ENCODE data around the gene MYL5. TPM values are rescaled to one million over a fixed set of nuclear protein-coding genes. Genes with fewer than 3 reads are reported as not detected.
"Not testable (repeated sequence)": the region's sequence is repeated elsewhere in the genome, so short reads cannot be mapped to it uniquely, and the experiment has no call there.

MYL5 gene
- total RNA-seq, 1 experiment from 2014 or later = 18.0 TPM

DNA sequence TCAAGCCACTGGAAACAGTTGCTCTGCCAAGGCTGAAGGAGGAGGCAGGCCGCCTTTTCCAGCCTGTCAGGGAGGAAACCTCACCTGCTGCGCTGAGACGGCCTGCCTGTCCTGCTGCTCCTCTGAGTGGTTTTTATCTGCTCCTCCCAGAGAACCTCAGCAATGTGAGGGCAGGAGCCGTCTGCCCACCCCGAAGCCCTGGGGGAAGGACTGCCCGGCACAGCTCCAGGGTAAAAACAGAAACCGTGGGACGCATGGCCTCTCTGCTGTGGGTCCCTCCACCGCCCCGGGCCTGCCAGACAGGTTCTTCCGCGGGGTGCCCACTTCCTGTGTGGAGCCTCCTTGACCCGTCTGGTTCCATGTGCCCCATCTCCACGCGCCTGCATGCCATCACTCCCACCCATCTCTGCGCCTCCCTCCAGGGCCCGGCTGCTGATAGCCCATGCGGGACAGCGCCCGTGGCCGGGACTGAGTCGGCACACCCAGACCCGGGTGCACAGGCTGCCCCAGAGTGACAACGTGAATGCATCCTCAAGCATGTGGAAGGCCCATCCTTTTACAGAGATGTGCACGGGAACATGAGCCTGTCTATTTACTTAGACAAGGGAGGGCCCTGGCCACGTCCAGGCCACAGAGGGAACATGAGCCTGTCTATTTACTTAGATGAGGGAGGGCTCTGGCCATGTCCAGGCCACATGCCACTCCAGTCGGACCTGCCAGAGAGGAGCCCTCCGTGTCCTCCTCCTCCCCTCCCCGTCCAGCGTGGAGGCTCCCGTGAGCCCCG lies 18.6 kb downstream of the MYL5 start:
- no peak overlapping the region; the same call in 1 of the 2 replicates for H3K14ac ChIP-seq (ENCODE audit: insufficient read depth, low read length)
- no peak overlapping the region for H3K18ac ChIP-seq (ENCODE audit: insufficient read length, low read depth, low read length)
- no peak overlapping the region for H2BK15ac ChIP-seq (ENCODE audit: low read depth, low read length)
- H2AK5ac ChIP-seq (ENCODE audit: insufficient read length, low read length) = no peak overlapping the region
- no peak overlapping the region for H3T11ph ChIP-seq (ENCODE audit: low read length)
- no peaks in the 10 kb centered on the region for H4K20me1 ChIP-seq (ENCODE audit: control insufficient read depth, insufficient read depth, insufficient read length)
- no peak overlapping the region for H4K8ac ChIP-seq (replicated peaks; ENCODE audit: insufficient read length, low read depth, low read length)
- no peaks in the 10 kb centered on the region for H3K27me3 ChIP-seq (ENCODE audit: insufficient read depth, low read length)
- no peak overlapping the region for H2AFZ ChIP-seq (ENCODE audit: low read length)
- no peak overlapping the region for H4K91ac ChIP-seq (ENCODE audit: insufficient read length, low read depth, low read length)
- no peak overlapping the region for H2BK120ac ChIP-seq (ENCODE audit: low read depth, low read length, poor library complexity, severe bottlenecking)
- DNase-seq = peak; percentile 43
- no peaks in the 10 kb centered on the region; the same call in 1 of the 2 replicates for H3K27me3 Mint-ChIP-seq (ENCODE audit: low read depth)
- H2BK5ac ChIP-seq (ENCODE audit: insufficient read length, low read length) = no peak overlapping the region
- H3K9ac ChIP-seq (ENCODE audit: extremely low read depth, insufficient read length, low read length) = no peak overlapping the region
- H3K4me1 Mint-ChIP-seq = peaks cover 16 to 36% of the 10 kb centered on the region in 2 experiments
- H3K4me1 ChIP-seq (ENCODE audit: insufficient read depth, low read length) = peaks cover 7% of the 10 kb centered on the region; the same call in 1 of the 2 replicates
- no CpG with 5 or more reads among the region's 32 CpGs for WGBS (ENCODE audit: extremely low coverage, insufficient read length, low lambda C conversion rate)
- no peak overlapping the region for H3K4me2 ChIP-seq (ENCODE audit: insufficient read depth, insufficient read length, low read length)
- H4K5ac ChIP-seq (ENCODE audit: insufficient read length, low read depth, low read length) = no peak overlapping the region
- no peak overlapping the region for H3K27ac ChIP-seq (ENCODE audit: insufficient read length, low read depth, low read length)
- H3K79me2 ChIP-seq (ENCODE audit: insufficient read depth, low read length) = no peaks in the 10 kb centered on the region
- no peak overlapping the region for H3K56ac ChIP-seq (ENCODE audit: insufficient read length, low read depth, low read length)
- TF ChIP-seq, protein P1, sequence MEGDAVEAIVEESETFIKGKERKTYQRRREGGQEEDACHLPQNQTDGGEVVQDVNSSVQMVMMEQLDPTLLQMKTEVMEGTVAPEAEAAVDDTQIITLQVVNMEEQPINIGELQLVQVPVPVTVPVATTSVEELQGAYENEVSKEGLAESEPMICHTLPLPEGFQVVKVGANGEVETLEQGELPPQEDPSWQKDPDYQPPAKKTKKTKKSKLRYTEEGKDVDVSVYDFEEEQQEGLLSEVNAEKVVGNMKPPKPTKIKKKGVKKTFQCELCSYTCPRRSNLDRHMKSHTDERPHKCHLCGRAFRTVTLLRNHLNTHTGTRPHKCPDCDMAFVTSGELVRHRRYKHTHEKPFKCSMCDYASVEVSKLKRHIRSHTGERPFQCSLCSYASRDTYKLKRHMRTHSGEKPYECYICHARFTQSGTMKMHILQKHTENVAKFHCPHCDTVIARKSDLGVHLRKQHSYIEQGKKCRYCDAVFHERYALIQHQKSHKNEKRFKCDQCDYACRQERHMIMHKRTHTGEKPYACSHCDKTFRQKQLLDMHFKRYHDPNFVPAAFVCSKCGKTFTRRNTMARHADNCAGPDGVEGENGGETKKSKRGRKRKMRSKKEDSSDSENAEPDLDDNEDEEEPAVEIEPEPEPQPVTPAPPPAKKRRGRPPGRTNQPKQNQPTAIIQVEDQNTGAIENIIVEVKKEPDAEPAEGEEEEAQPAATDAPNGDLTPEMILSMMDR (conservative IDR thresholded peaks at IDR 0.05) = no peak
- H3K27ac Mint-ChIP-seq = peak overlapping the region in 1 of 3 experiments; percentile 85; a peak in 1 of 7 replicates
- H3K4me3 Mint-ChIP-seq = no peak overlapping the region
- H2BK20ac ChIP-seq (ENCODE audit: low read depth, low read length, poor library complexity, severe bottlenecking) = no peak overlapping the region
- H3K79me1 ChIP-seq (ENCODE audit: insufficient read depth, low read depth, low read length, poor library complexity, severe bottlenecking) = no peaks in the 10 kb centered on the region
- peaks cover 0 to 5% of the 10 kb centered on the region in 2 experiments; a peak in 2 of 5 replicates for H3K9me3 Mint-ChIP-seq
- H3K4ac ChIP-seq (ENCODE audit: low read depth, low read length) = no peak overlapping the region
- no peak overlapping the region for H2BK12ac ChIP-seq (ENCODE audit: insufficient read length, low read depth, low read length)
- no peak overlapping the region for H3K23ac ChIP-seq (ENCODE audit: insufficient read length, low read depth, low read length)
- H3K23me2 ChIP-seq (ENCODE audit: insufficient read length, low read depth, low read length, poor library complexity, severe bottlenecking) = no peaks in the 10 kb centered on the region
- H3K9me3 ChIP-seq (ENCODE audit: control insufficient read depth, low read depth, low read length) = no peaks in the 10 kb centered on the region
- H3K36me3 Mint-ChIP-seq (ENCODE audit: insufficient read depth in 1 of 3, low read depth in 3 of 3) = no peaks in the 10 kb centered on the region

DNA sequence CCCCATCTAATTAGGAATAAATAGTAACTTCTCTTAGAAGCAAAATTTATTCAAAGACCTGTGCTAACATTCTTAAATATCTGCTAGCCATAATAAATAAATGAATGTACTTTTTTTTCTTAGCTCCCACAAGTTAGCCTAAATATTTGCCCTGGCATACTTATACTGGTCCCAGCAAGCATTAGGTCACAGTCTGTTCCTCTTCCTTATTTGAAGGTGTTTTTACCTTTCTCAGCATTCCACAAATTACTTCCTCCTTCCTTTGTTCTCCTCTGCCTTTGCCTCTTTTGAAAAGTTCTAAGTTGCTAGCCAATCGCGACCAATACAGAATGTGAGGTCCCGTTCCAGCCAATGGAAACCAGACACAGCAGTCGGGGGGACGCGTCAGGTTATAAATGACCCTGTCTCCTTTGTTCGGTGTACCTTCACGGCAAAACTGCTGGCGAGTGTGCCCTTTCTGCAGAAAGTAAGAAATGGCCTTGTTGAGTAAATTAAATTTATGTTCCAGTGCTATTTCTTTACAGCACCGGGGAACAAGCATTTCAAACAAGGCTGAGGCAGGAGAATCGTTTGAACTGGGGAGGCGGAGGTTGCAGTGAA lies 20.1 kb downstream of the MYL5 start:
- not testable (repeated sequence) for H3K4me2 ChIP-seq (ENCODE audit: insufficient read depth, insufficient read length, low read length); H3K23ac ChIP-seq (ENCODE audit: insufficient read length, low read depth, low read length); H3K18ac ChIP-seq (ENCODE audit: insufficient read length, low read depth, low read length); H3K79me2 ChIP-seq (ENCODE audit: insufficient read depth, low read length); H4K5ac ChIP-seq (ENCODE audit: insufficient read length, low read depth, low read length); H2BK12ac ChIP-seq (ENCODE audit: insufficient read length, low read depth, low read length); H4K91ac ChIP-seq (ENCODE audit: insufficient read length, low read depth, low read length); H3K56ac ChIP-seq (ENCODE audit: insufficient read length, low read depth, low read length); H3K14ac ChIP-seq (ENCODE audit: insufficient read depth, low read length); H3K27me3 Mint-ChIP-seq (ENCODE audit: low read depth); H3K4me1 ChIP-seq (ENCODE audit: insufficient read depth, low read length); H3K23me2 ChIP-seq (ENCODE audit: insufficient read length, low read depth, low read length, poor library complexity, severe bottlenecking); H3K9me3 ChIP-seq (ENCODE audit: control insufficient read depth, low read depth, low read length); H4K8ac ChIP-seq (replicated peaks; ENCODE audit: insufficient read length, low read depth, low read length); H2BK15ac ChIP-seq (ENCODE audit: low read depth, low read length); H2BK5ac ChIP-seq (ENCODE audit: insufficient read length, low read length); H3K36me3 Mint-ChIP-seq (ENCODE audit: insufficient read depth in 1 of 3, low read depth in 3 of 3); H4K20me1 ChIP-seq (ENCODE audit: control insufficient read depth, insufficient read depth, insufficient read length); H3K27ac ChIP-seq (ENCODE audit: insufficient read length, low read depth, low read length); H2AFZ ChIP-seq (ENCODE audit: low read length); H3K27me3 ChIP-seq (ENCODE audit: insufficient read depth, low read length); H2BK20ac ChIP-seq (ENCODE audit: low read depth, low read length, poor library complexity, severe bottlenecking); H2AK5ac ChIP-seq (ENCODE audit: insufficient read length, low read length); H3K9me3 Mint-ChIP-seq; H3K4ac ChIP-seq (ENCODE audit: low read depth, low read length); H3T11ph ChIP-seq (ENCODE audit: low read length); H3K79me1 ChIP-seq (ENCODE audit: insufficient read depth, low read depth, low read length, poor library complexity, severe bottlenecking)
- Mint-ChIP-seq H3K4me1 (peaks cover 23 to 33% of the 10 kb centered on the region in 2 experiments), H3K27ac (peak overlapping the region in 2 of 3 experiments; percentile 6 to 33; a peak in 1 of 7 replicates), H3K4me3 (peak overlapping the region in 1 of 2 experiments; percentile 18; a peak in 2 of 5 replicates)
- no CpG with 5 or more reads among the region's 12 CpGs for WGBS (ENCODE audit: extremely low coverage, insufficient read length, low lambda C conversion rate)
- peak overlapping the region; percentile 28 for H2BK120ac ChIP-seq (ENCODE audit: low read depth, low read length, poor library complexity, severe bottlenecking)
- peak; percentile 58 for DNase-seq
- H3K9ac ChIP-seq (ENCODE audit: extremely low read depth, insufficient read length, low read length) = peak overlapping the region; percentile 9

Data from H9 (cell line).